Activated CD4-positive, CD25-positive, alpha-beta regulatory T cell treated with anti-CD3 and anti-CD28 coated beads, Interleukin-2, amount 50 U/mL, for 24 hours (primary cell): ENCODE measurements around the gene DGKD.
A peak's percentile ranks its signal among the peaks of the same experiment; 100 is the strongest.

Experiments
- ATAC-seq, 2 donors: fragments of 150-1000 bp; cut with Tn5 transposase; one replicate each; pipeline ENCODE4 v1.10.0; 2021; ENCODE audit warnings: mild to moderate bottlenecking in 1 of 2, moderate library complexity in 1 of 2

The DGKD gene

GRCh38 chr2:233414273-233414654 is 60.0 kb downstream of the DGKD start:
- ATAC-seq = no peak

DNA sequence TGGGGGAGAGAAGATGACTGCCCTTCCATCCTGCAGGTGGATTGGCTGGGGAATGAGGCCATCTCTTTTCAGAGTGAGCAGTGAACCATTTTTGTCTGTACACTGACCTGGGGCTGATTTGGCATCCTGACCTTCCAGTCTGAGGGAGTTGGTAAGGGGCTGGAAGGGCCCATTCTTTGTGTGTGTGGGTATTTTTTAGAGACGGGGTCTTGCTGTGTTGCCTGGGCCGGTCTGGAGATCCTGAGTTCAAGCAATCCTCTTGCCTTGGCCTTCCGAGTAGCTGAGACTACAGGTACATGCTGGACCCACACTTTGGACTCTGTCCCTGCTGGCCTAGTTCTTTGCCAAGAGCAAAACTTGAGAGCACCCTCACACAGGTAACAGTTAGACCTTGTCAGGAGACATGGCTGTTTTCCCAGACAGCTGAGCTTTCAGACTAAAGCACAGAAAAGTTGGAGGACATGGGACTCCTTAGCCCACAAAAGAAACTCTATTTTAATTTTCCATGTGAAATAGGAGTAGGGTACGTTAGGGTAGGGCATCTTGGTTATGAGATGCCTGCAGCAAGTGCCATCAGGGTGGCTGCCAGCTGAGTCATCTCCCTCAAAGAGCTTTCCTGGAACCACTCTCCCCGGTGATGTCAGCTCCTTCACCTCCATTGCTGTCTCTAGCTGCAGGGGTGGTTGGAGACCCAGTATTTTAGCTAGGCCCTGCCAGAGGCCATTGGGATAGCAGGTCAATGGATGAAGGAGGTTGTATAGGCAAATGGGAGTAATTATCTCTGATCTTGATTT is 60.7 kb downstream of the DGKD start:
- peak; percentile 54 to 71 for ATAC-seq

- no peak for ATAC-seq
Measured at GRCh38 chr2:233416199-233416598, 61.9 kb downstream of the DGKD start.

DNA sequence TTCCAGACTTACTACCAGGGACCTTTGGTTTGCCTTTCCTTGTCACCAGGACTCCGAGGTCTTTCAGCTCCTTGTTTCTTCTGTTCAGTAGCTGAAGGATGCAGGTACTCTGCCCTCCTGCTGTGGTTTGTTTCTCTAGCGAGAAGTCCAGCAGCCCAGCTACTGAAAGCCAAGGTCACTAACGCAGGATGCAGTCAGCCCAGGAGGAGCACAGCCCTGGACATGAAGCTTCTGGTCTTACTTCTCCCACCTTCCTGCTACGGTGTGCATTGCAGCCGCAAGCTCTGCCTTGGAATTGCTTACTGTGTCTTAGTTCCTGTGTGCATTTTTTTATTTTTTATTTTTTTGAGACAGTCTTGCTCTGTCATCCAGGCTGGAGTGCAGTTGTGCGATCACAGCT is 62.4 kb downstream of the DGKD start:
- ATAC-seq = no peak

GRCh38 chr2:233417282-233417681 is 63.0 kb downstream of the DGKD start:
- no peak for ATAC-seq

DNA sequence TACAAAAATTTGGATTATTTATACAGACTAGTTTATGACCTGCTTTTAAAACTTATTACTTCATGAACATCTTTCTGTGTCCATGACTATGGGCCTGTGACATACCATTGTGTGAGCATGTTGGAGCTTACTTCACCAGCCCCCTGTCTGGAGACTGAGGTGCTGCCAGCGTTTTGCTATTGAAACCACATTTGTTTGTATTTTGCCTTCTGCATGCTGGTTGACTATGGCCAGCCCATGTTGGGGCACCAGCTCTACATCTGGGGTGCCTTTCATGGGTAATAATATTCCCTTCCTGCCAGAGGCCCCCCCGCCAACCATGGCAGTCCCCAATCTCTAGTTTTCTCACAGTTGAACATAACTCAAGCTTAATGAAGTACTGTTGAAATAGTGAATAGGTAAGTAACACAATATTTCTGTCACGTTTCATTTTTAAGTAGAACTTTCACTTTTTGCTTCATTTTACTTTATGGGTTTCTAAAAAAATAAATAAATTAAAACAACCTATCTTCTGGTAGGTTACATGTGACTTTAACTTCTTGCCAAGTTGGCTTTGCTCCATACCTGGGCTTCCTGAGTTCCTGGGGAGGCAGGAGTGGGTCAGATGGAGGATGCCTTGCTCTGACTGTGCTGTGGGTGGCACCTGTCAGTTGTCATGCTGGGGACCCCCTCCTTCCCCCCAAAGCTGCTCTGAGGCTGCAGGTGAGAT is 63.9 kb downstream of the DGKD start:
- no peak for ATAC-seq

- ATAC-seq = peak; percentile 50 to 60
Measured at GRCh38 chr2:233418761-233419546, 64.7 kb downstream of the DGKD start.

GRCh38 chr2:233419602-233420391 is 65.5 kb downstream of the DGKD start:
- ATAC-seq = peak; percentile 45 to 48

DNA sequence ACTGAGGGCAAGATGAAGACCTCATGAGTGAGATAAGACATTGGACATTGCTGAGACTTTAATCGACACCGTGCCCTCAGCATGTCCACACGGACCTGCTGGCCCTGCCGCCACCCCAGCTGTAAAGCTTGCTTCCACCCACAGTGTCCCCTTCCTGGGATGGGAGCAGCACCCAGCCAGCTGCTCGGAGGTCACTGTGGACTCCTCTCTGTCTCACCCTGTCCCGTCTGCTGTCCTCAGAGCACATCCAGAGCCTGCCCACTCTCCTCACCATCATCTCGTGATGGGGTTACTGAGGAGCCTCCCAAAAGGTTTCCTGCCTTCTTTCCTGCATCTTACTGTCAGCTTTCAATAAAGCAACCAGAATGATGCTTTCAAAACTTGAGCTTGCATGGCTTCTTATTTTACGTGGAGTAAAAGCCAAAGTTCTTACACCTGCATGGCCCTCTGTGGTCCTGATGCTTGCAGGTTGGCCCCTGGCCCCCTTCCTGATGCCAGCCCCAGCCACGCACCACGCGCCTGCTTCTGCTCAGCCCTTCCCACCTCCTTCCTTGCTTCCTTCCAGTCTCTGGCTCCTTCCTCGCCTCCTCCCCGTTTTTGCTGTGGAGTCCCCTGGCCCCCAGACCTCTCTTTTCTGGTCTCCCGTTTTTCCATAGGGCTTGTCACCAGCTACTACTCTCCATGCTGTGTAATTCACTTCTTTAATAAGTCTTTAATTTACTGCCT is 67.0 kb downstream of the DGKD start:
- no peak for ATAC-seq

GRCh38 chr2:233422050-233422639 is 67.9 kb downstream of the DGKD start:
- ATAC-seq = peak; percentile 30 to 41

DNA sequence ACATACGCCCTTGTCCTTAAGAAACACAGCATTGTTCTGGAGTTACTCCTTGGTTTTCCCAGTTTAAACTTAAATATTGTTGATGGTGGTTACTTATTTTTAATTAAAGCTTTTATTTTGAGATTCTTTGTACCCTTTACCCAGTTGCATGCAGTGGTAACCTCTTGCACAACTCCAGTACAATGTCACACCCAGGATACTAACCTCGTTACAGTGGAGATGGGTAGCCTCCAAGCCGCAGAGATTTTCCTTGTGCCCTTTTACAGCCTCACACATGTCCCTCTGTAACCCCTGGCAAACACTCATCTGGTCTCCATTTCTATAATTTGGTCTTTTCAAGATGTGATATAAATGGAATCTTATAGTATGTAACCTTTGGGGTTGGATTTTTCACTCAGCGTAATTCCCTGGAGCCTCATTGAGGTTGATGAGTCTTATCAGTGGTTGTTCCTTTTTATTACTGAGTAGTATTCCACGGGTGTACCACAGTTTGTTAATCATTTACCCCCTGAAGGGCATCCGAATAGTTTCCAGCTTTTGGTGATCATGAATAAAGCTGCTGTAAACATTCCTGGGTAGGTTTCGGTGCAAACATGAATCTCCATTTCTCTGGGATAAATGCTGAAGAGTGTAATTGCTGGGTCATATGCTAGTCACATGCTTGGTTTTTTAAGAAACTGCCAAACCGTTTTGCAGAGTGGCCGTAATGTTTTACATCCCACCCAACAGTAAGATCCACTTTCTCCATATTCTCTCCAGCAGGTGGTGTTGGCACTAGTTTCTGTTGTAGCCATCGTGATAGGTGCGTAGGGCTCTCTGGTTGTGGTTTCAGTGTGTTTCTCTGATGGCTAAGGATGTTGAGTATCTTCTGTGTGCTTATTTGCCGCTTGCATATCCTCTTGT is 68.6 kb downstream of the DGKD start:
- no peak for ATAC-seq

DNA sequence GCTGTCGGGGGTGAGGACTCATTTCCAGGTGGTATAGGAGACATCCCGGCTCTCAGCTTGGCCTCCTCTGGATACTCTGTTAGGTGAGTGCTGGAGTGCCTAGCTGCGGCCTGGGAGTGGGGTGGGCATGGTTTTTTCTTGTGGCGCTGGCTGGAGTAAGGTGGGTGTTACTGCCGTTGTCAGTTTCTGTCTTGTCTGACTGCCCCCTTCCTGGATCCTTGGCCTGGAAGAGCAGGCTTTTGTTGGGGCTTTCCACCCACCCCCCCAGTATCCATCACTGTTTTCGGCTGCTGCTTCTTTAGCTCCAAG is 69.2 kb downstream of the DGKD start:
- ATAC-seq = no peak

- ATAC-seq = no peak
Measured at GRCh38 chr2:233424154-233424951, 70.1 kb downstream of the DGKD start.

- peak; percentile 95 for ATAC-seq
Measured at GRCh38 chr2:233426619-233427342, 72.5 kb downstream of the DGKD start.

- no peak for ATAC-seq
Measured at GRCh38 chr2:233428008-233428407, 73.7 kb downstream of the DGKD start.

- ATAC-seq = no peak
Measured at GRCh38 chr2:233428438-233428837, 74.1 kb downstream of the DGKD start.

DNA sequence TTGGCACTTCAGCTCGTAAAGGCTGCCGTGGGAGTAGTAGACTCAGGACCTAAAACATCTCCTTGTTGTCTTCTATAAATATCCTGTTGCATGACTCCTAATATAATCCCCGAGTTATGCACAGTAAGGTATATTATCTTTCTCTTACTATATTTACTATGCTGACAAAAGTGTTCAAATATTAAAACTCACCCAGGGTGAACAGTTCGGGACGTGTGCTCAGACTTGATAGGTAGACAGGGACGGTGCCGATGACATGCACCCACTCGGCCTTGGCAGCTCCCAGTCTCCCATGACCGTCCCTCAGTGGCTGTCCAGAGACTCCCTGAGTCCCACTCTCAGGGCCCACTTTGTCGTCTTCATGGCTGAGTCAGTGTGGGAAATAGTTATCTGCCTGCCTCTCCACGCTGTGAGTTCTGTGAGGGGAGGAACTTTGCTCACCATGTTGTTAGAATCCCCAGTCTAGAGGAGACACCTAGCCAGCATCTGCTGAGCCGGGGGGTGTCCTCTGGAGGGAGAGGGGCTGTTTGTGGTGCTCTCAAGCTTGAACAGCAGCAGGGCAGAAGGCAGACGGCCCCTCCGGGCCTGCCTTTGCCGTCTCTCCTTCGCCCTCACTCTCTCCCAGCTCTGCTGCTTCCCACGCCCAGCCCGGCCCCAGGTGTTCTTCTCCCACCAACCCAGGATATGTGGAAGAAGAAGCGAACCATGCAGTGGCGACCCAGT is 75.0 kb downstream of the DGKD start:
- no peak for ATAC-seq

GRCh38 chr2:233430081-233430480 is 75.8 kb downstream of the DGKD start:
- no peak for ATAC-seq
